GM12864 (cell line): Measurements from ENCODE around the gene ARL3.
A peak's percentile ranks its signal among the peaks of the same experiment; 100 is the strongest.

ENCODE experiments used
- DNase-seq: peaks from one replicate; pipeline ENCODE4 v3.0.0-alpha.2; 2011; ENCODE audit warnings: low read depth
- H3K4me3 ChIP-seq: 2 replicates; pipeline ENCODE4 v1.5.1; 2011; ENCODE audit warnings: mild to moderate bottlenecking, low read depth, low read length, control low read depth
- CTCF ChIP-seq: IDR thresholded peaks from 2 replicates; pipeline ENCODE4 v1.5.1; 2011; ENCODE audit warnings: low read depth, mild to moderate bottlenecking, moderate library complexity, low read length, control low read depth, inconsistent platforms; ENCODE audit errors: missing control alignments

The ARL3 gene

GRCh38 chr10:102656791-102657371 is 57.3 kb downstream of the ARL3 start:
- no peak for TF ChIP-seq CTCF
- no peak overlapping the region for H3K4me3 ChIP-seq
- DNase-seq, result no peak

GRCh38 chr10:102656026-102656425 is 58.2 kb downstream of the ARL3 start:
- DNase-seq, result no peak
- no peak overlapping the region for H3K4me3 ChIP-seq
- TF ChIP-seq CTCF, result no peak

- no peak overlapping the region for H3K4me3 ChIP-seq
- no peak for TF ChIP-seq CTCF
- DNase-seq, result no peak
Measured at GRCh38 chr10:102654969-102655368, 59.2 kb downstream of the ARL3 start.

- DNase-seq, result no peak
- H3K4me3 ChIP-seq, result no peak overlapping the region
- TF ChIP-seq CTCF, result no peak
Measured at GRCh38 chr10:102654566-102654965, 59.6 kb downstream of the ARL3 start.

GRCh38 chr10:102653060-102653459 is 61.1 kb downstream of the ARL3 start:
- TF ChIP-seq CTCF, result no peak
- no peak for DNase-seq
- H3K4me3 ChIP-seq, result no peak overlapping the region; the same call in 1 of the 2 replicates

- peak overlapping the region; percentile 67 for H3K4me3 ChIP-seq
Measured at GRCh38 chr10:102652170-102652916, 61.9 kb downstream of the ARL3 start.

More at GRCh38 chr10:102652170-102652916, 61.9 kb downstream of the ARL3 start:
- peak; percentile 71 for DNase-seq
- no peak for TF ChIP-seq CTCF
